GM19240 (cell line): ENCODE measurements around the gene CCNB1.
"Not testable (repeated sequence)": the region's sequence is repeated elsewhere in the genome, so short reads cannot be mapped to it uniquely, and the experiment has no call there.

ENCODE experiments used
- DNase-seq: peaks from one replicate; pipeline ENCODE4 v3.0.0; 2011; ENCODE audit warnings: low spot score; ENCODE audit not compliant: insufficient read length

CCNB1 gene

GRCh38 chr5:69166686-69167492 lies at the start of gene CCNB1:
Gene CCNB1 (plus strand): TSS chr5:69167150. CDS start chr5:69167263, 113 bp downstream.
- peak; percentile 99 for DNase-seq

DNA sequence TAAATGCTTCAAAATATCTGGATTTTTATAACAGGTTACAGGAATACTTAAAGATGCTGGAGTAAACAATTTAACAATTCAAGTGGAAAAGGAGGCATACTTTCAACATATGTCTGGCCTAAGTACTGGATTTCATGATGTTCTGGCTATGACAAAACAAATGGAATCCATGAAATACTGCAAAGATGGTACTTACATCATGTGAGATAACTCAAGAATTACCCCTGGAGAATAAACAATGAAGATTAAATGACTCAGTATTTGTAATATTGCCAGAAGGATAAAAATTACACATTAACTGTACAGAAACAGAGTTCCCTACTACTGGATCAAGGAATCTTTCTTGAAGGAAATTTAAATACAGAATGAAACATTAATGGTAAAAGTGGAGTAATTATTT lies 37.5 kb upstream of the CCNB1 start:
- no peak for DNase-seq

- DNase-seq: no peak
Measured at GRCh38 chr5:69130241-69130640, 36.7 kb upstream of the CCNB1 start.

GRCh38 chr5:69131304-69131703 lies 35.6 kb upstream of the CCNB1 start:
- DNase-seq: no peak

- no peak for DNase-seq
Measured at GRCh38 chr5:69134126-69134525, 32.8 kb upstream of the CCNB1 start.

DNA sequence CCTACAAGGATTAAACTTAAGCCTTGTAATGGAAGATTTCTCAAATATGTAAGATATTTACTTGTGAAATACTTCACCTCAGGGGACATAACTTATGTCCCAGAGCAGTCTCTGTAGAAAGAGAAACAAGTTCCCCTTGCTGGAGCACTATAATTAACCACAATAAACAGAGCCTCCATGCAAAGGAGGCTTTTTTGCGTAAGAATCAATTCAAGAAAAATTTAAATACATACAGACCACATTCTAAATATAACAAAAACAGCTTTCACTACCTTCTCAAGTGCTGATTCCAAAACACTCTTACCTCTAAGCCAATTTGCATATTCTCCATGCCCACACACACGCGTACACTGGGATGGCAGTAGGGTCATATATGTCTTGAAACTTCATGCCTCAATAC lies 30.7 kb upstream of the CCNB1 start:
- peak; percentile 31 for DNase-seq

- DNase-seq: not testable (repeated sequence)
Measured at GRCh38 chr5:69137208-69137607, 29.7 kb upstream of the CCNB1 start.

- DNase-seq: no peak
Measured at GRCh38 chr5:69137807-69138206, 29.1 kb upstream of the CCNB1 start.

GRCh38 chr5:69138766-69139165 lies 28.2 kb upstream of the CCNB1 start:
- no peak for DNase-seq

GRCh38 chr5:69140239-69140638 lies 26.7 kb upstream of the CCNB1 start:
- DNase-seq: not testable (repeated sequence)

DNA sequence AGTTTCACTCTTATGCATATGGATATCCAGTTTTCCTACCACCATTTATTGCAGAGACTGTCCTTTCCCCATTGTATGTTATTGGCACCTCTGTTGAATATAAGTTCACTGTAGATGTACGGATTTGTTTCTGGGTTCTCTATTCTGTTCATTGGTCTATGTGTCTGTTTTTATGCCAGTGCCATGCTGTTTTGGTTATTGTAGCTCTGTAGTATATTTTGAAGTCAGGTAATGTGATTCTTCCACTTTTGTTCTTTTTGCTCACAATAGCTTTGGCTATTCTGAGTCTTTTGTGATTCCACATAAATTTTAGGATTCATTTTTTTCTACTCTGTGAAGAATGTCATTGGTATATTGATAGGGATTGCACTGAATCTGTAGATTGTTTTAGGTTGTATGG lies 26.1 kb upstream of the CCNB1 start:
- DNase-seq: no peak

GRCh38 chr5:69148576-69148975 lies 18.4 kb upstream of the CCNB1 start:
- DNase-seq: not testable (repeated sequence)

- DNase-seq: no peak
Measured at GRCh38 chr5:69148981-69149675, 17.8 kb upstream of the CCNB1 start.

DNA sequence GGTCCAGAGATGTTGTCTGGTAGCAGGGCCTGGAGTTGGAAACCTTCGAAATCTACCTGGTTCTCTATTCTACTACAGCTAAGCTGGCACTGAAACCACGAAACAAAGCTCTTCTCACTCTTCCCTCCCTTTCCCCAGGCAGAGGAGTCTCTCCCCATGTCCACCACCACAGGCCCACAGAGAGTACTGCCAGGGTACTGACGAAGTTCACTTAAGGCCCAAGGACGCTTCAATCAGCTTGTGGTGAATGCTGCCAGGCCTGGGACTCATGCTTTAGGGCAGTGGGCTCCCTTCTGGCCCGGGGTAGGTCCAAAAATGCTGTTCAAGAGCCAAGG lies 17.3 kb upstream of the CCNB1 start:
- DNase-seq: no peak

GRCh38 chr5:69152731-69153130 lies 14.2 kb upstream of the CCNB1 start:
- DNase-seq: no peak

GRCh38 chr5:69156456-69156855 lies 10.5 kb upstream of the CCNB1 start:
- no peak for DNase-seq

GRCh38 chr5:69158039-69158438 lies 8.9 kb upstream of the CCNB1 start:
- DNase-seq: no peak

- no peak for DNase-seq
Measured at GRCh38 chr5:69160651-69161050, 6.3 kb upstream of the CCNB1 start.

- DNase-seq: no peak
Measured at GRCh38 chr5:69167493-69167855, 524 bp downstream of the CCNB1 start.

DNA sequence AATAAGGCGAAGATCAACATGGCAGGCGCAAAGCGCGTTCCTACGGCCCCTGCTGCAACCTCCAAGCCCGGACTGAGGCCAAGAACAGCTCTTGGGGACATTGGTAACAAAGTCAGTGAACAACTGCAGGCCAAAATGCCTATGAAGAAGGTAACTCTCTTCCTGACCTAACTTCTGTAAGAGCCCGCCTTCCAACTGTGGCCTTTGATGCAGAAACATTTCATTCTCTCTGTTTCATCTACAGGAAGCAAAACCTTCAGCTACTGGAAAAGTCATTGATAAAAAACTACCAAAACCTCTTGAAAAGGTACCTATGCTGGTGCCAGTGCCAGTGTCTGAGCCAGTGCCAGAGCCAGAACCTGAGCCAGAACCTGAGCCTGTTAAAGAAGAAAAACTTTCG lies 979 bp downstream of the CCNB1 start:
- no peak for DNase-seq

- no peak for DNase-seq
Measured at GRCh38 chr5:69170495-69170894, 3.5 kb downstream of the CCNB1 start.

DNA sequence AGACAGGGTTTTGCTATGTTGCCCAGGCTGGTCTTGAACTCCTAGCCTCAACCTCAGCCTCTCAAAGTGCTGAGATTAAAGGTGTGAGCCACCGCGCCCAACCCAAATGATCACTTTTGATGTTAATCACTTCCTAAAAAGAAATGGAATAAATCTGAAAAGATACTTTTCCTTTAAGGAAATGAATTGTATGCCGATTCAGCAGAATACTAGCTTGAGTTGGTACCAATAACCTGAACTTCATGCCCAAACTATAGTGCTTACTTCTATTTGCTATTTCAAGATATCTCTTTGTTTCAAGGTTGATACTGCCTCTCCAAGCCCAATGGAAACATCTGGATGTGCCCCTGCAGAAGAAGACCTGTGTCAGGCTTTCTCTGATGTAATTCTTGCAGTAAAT lies 4.0 kb downstream of the CCNB1 start:
- no peak for DNase-seq

GRCh38 chr5:69181659-69182293 lies 14.8 kb downstream of the CCNB1 start:
- not testable (repeated sequence) for DNase-seq
